IMR-90 (cell line): Measurements from ENCODE around the gene ZCCHC24. TPM values are rescaled to one million over a fixed set of nuclear protein-coding genes. Genes with fewer than 3 reads are reported as not detected.

Experiments
- ATAC-seq: fragments of 200-7000 bp; cut with Tn5 transposase; 2 replicates; pipeline ENCODE4 v1.9.1; 2020; ENCODE audit warnings: low read depth, mild to moderate bottlenecking, moderate library complexity
- BruUV-seq: library from RNA; stranded (reverse); fragments of 400-500 nt; replicated peaks from 2 replicates; lab custom pipeline; 2021; lab: Mats Ljungman, UMichigan
- CTCF ChIA-PET: fragments of 300-600 bp; formaldehyde crosslinking; extraction: SDS; loops from one replicate; lab custom pipeline; 2021; ENCODE audit warnings: antibody characterized with exemption; lab: Yijun Ruan, JAX
- POLR2A ChIA-PET: fragments of 300-600 bp; sonication (Branson Sonifier 250); formaldehyde crosslinking; loops from one replicate; lab custom pipeline; 2022; ENCODE audit warnings: antibody characterized with exemption; ENCODE audit not compliant: unreplicated experiment; lab: Charles Lee
- DNase-seq: peaks from one replicate; pipeline ENCODE4 v3.0.0; 2013
- H2AFZ ChIP-seq: replicated peaks from 2 replicates; pipeline ENCODE3; 2013; ENCODE audit warnings: low read length, mild to moderate bottlenecking; ENCODE audit not compliant: poor library complexity
- H2AK5ac ChIP-seq: 2 replicates; pipeline ENCODE4 v1.6.1; 2013; ENCODE audit warnings: low read depth, low read length, inconsistent platforms
- H2AK9ac ChIP-seq: replicated peaks from 2 replicates; pipeline ENCODE3; 2013; ENCODE audit warnings: mild to moderate bottlenecking, low read depth, low read length, moderate library complexity; ENCODE audit not compliant: poor library complexity
- H2BK120ac ChIP-seq: 2 replicates; pipeline ENCODE4 v1.6.1; 2013; ENCODE audit warnings: low read depth, low read length, inconsistent platforms
- H2BK15ac ChIP-seq: 3 replicates; pipeline ENCODE4 v1.6.1; 2013; ENCODE audit warnings: low read depth, low read length, inconsistent platforms
- H2BK20ac ChIP-seq: 2 replicates; pipeline ENCODE4 v1.6.1; 2013; ENCODE audit warnings: low read depth, mild to moderate bottlenecking, inconsistent platforms, low read length, moderate library complexity
- H2BK5ac ChIP-seq: 2 replicates; pipeline ENCODE4 v1.6.1; 2013; ENCODE audit warnings: mild to moderate bottlenecking, low read depth, low read length, inconsistent platforms; ENCODE audit not compliant: poor library complexity, severe bottlenecking
- H3K14ac ChIP-seq: replicated peaks from 2 replicates; pipeline ENCODE4 v1.6.1; 2013; ENCODE audit warnings: low read depth, low read length, inconsistent platforms
- H3K18ac ChIP-seq: 2 replicates; pipeline ENCODE4 v1.6.1; 2013; ENCODE audit warnings: low read depth, low read length, control low read depth
- H3K23ac ChIP-seq: 2 replicates; pipeline ENCODE4 v1.6.1; 2013; ENCODE audit warnings: low read depth, low read length, inconsistent platforms
- H3K27ac ChIP-seq: 2 replicates; pipeline ENCODE4 v1.5.1; 2013; ENCODE audit warnings: mild to moderate bottlenecking, control low read depth, low read length; ENCODE audit not compliant: insufficient read depth
- H3K27me3 ChIP-seq: 2 replicates; pipeline ENCODE4 v1.6.1; 2013; ENCODE audit warnings: low read length; ENCODE audit not compliant: control insufficient read depth, insufficient read depth
- H3K36me3 ChIP-seq: 2 replicates; pipeline ENCODE4 v1.6.1; 2013; ENCODE audit warnings: low read length, mixed read lengths; ENCODE audit not compliant: control insufficient read depth, insufficient read depth
- H3K4ac ChIP-seq: 2 replicates; pipeline ENCODE4 v1.6.1; 2013; ENCODE audit warnings: low read depth, low read length, inconsistent platforms
- H3K4me1 ChIP-seq: 2 replicates; pipeline ENCODE4 v1.6.1; 2013; ENCODE audit warnings: low read length, mixed read lengths; ENCODE audit not compliant: control insufficient read depth, insufficient read depth
- H3K4me2 ChIP-seq: 2 replicates; pipeline ENCODE4 v1.6.1; 2013; ENCODE audit warnings: low read depth, mild to moderate bottlenecking, control low read depth, low read length, moderate library complexity
- H3K4me3 ChIP-seq: 2 replicates; pipeline ENCODE4 v1.5.1; 2013; ENCODE audit warnings: low read depth, mild to moderate bottlenecking, control low read depth, low read length, moderate library complexity; ENCODE audit not compliant: insufficient read depth
- H3K56ac ChIP-seq: 2 replicates; pipeline ENCODE4 v1.6.1; 2013; ENCODE audit warnings: low read length, inconsistent platforms; ENCODE audit not compliant: insufficient read depth; ENCODE audit errors: extremely low read depth
- H3K79me1 ChIP-seq, 2 experiments: 2 replicates each; pipeline ENCODE4 v1.6.1; 2013; ENCODE audit warnings: low read length in 2 of 2, inconsistent platforms in 1 of 2, low read depth in 1 of 2
- H3K9ac ChIP-seq: 2 replicates; pipeline ENCODE4 v1.6.1; 2013; ENCODE audit warnings: low read depth, low read length, control low read depth
- H3K9me1 ChIP-seq: 2 replicates; pipeline ENCODE4 v1.6.1; 2013; ENCODE audit warnings: low read length, inconsistent platforms; ENCODE audit not compliant: insufficient read depth
- H3K9me3 ChIP-seq: 2 replicates; pipeline ENCODE4 v1.6.1; 2013; ENCODE audit warnings: low read length; ENCODE audit not compliant: control insufficient read depth, insufficient read depth
- H4K20me1 ChIP-seq: 2 replicates; pipeline ENCODE4 v1.6.1; 2013; ENCODE audit warnings: low read length, inconsistent platforms; ENCODE audit not compliant: insufficient read depth
- H4K5ac ChIP-seq: 2 replicates; pipeline ENCODE4 v1.6.1; 2013; ENCODE audit warnings: mild to moderate bottlenecking, low read depth, low read length, control low read depth
- H4K8ac ChIP-seq, 2 experiments: 2 replicates each; pipeline ENCODE4 v1.6.1; 2013; ENCODE audit warnings: low read depth in 2 of 2, low read length in 2 of 2, control low read depth in 1 of 2, inconsistent platforms in 1 of 2
- H4K91ac ChIP-seq: 2 replicates; pipeline ENCODE4 v1.6.1; 2013; ENCODE audit warnings: low read depth, low read length, inconsistent platforms; ENCODE audit not compliant: insufficient read depth
- BHLHE40 ChIP-seq: fragments of 150-350 bp; IDR thresholded peaks from 2 replicates; pipeline ENCODE4 v1.6.1; 2016; ENCODE audit warnings: mild to moderate bottlenecking, low read depth, low read length
- CEBPB ChIP-seq: IDR thresholded peaks from 2 replicates; pipeline ENCODE4 v1.6.1; 2012; ENCODE audit warnings: low read depth, low read length, improper control_type of control experiment
- CHD1 ChIP-seq: IDR thresholded peaks from 2 replicates; pipeline ENCODE4 v1.6.1; 2012; ENCODE audit warnings: low read depth, low read length, improper control_type of control experiment
- CTCF ChIP-seq: conservative IDR thresholded peaks from 2 replicates; pipeline ENCODE4 v1.5.1; 2012; ENCODE audit warnings: mild to moderate bottlenecking, low read depth, low read length, improper control_type of control experiment
- ELK1 ChIP-seq: fragments of 150-350 bp; IDR thresholded peaks from 2 replicates; pipeline ENCODE4 v1.6.1; 2016; ENCODE audit warnings: low read depth, mild to moderate bottlenecking, low read length, moderate library complexity, borderline replicate concordance
- MAFK ChIP-seq: IDR thresholded peaks from 2 replicates; pipeline ENCODE4 v1.6.1; 2012; ENCODE audit warnings: low read depth, low read length, improper control_type of control experiment
- MAZ ChIP-seq: IDR thresholded peaks from 2 replicates; pipeline ENCODE4 v1.6.1; 2012; ENCODE audit warnings: low read depth, mild to moderate bottlenecking, low read length, improper control_type of control experiment, moderate library complexity, borderline replicate concordance
- MXI1 ChIP-seq: IDR thresholded peaks from 2 replicates; pipeline ENCODE4 v1.6.1; 2012; ENCODE audit warnings: low read depth, mild to moderate bottlenecking, low read length, moderate library complexity, borderline replicate concordance
- NFE2L2 ChIP-seq: fragments of 150-350 bp; IDR thresholded peaks from 2 replicates; pipeline ENCODE4 v1.6.1; 2016; ENCODE audit warnings: low read depth, mild to moderate bottlenecking, low read length
- POLR2A ChIP-seq: IDR thresholded peaks from 2 replicates; pipeline ENCODE4 v1.6.1; 2012; ENCODE audit warnings: mild to moderate bottlenecking, low read depth, low read length
- RAD21 ChIP-seq: IDR thresholded peaks from 2 replicates; pipeline ENCODE4 v1.6.1; 2012; ENCODE audit warnings: low read length, improper control_type of control experiment
- RCOR1 ChIP-seq: IDR thresholded peaks from 2 replicates; pipeline ENCODE4 v1.6.1; 2012; ENCODE audit warnings: mild to moderate bottlenecking, low read length, improper control_type of control experiment; ENCODE audit not compliant: insufficient replicate concordance
- RFX5 ChIP-seq: IDR thresholded peaks from 2 replicates; pipeline ENCODE4 v1.8.0; 2012; ENCODE audit warnings: low read depth, mild to moderate bottlenecking, low read length, moderate library complexity
- USF2 ChIP-seq: fragments of 150-350 bp; IDR thresholded peaks from 2 replicates; pipeline ENCODE4 v1.6.1; 2017; ENCODE audit warnings: mild to moderate bottlenecking, antibody characterized with exemption, low read length, low read depth
- WGBS, 2 experiments: methylation state at CpG; one replicate each; pipeline versions ENCODE4 v1.1.5 to v1.1.7; 2013; ENCODE audit warnings: missing lambda C conversion rate in 2 of 2; ENCODE audit not compliant: insufficient read length in 1 of 2; ENCODE audit errors: extremely low coverage in 2 of 2; 5-methylcytosine and 5-hydroxymethylcytosine counted together
- dilution Hi-C: fragments of 300-500 bp; cut with HindIII; formaldehyde crosslinking; loops from one replicate; pipeline ENCODE4 v1.14.3; 2018; ENCODE audit warnings: low sequenced_read_pairs; ENCODE audit not compliant: unreplicated experiment
- in situ Hi-C: fragments of 300-500 bp; cut with MboI; formaldehyde crosslinking; loops from 3 replicates; pipeline ENCODE4 v1.14.3; 2019; ENCODE audit warnings: low sequenced_read_pairs, inconsistent platforms, mixed read lengths
- intact Hi-C: fragments of 100-400 bp; cut with micrococcal nuclease; formaldehyde crosslinking; loops from 2 replicates; pipeline ENCODE4 v1.10.0; 2022
- polyA plus RNA-seq, 3 experiments: library from polyadenylated mRNA; depleted of rRNA; stranded (reverse); fragments of >200 nt; gene quantifications; 2 replicates each; pipeline ENCODE4 v1.2.3, GENCODE V29; 2012; ENCODE audit warnings: low replicate concordance in 1 of 3
- total RNA-seq: library from RNA; depleted of rRNA; stranded (reverse); fragments of >200 nt; gene quantifications from 2 replicates; pipeline ENCODE4 v1.2.3, GENCODE V29; 2012

The ZCCHC24 gene
- total and polyA plus RNA-seq, 2 of the 4 experiments (the other 2 are of a cell fraction), result 15.1 to 25.9 TPM

DNA sequence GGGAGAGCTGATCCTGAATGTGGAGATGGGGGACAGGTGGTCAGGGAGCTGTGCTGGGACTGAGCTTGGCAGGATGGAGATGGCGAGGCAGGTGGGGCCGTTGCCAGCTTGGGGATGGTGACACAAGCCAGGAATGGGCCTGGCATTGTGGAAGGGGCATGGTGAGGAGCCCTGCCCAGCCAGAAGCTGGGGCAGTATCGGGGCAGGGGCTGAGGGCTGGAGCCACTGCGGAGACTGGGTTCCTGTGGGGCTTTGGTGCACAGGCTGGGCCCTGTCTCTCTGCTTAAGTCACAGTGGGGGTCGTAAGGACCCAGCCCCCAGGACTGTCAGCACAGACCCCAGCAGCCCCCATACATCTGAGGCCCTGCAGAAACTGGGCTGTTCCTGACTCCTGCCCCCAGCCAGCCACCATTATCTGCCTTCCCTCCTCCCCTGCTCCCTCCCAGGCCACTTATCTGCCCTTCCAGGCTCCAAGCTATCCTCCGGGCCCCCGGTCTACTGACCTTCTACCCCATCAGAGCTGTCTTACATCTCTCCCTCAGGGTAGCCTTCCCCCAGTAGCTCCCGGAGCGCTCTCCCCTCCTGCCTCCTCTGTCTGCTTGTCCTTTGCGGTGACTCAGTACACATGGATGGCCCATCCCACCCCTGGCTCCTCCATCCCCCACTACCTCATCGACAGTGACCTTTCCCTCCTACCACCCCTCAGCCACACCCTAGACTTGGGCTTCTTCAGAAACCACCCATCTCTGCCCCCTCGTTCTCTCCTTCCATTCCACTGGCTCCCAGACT is 54.0 kb downstream of the ZCCHC24 start:
- POLR2A ChIA-PET, result no interaction called here
- no peak for DNase-seq

More for the DNA sequence above, 54.0 kb downstream of the ZCCHC24 start:
- Histone ChIP-seq H3K23ac (no peak overlapping the region), H3K9ac (no peak overlapping the region), H2AFZ (no peak overlapping the region), H3K27me3 (no peaks in the 10 kb centered on the region), H2AK5ac (0 out of 2 replicates have a peak overlapping the region, but pooled peaks have one; percentile 16), H4K8ac (no peak overlapping the region), H3K27ac (no peak overlapping the region), H2AK9ac (peak overlapping the region; percentile 74), H3K9me3 (no peaks in the 10 kb centered on the region), H2BK15ac (no peak overlapping the region), H3K18ac (no peak overlapping the region), H3K79me1 (peaks cover 34 to 46% of the 10 kb centered on the region in 2 experiments), H2BK5ac (no peak overlapping the region), H4K91ac (no peak overlapping the region), H2BK20ac (no peak overlapping the region), H3K36me3 (peaks cover 67% of the 10 kb centered on the region), H3K4me1 (no peaks in the 10 kb centered on the region; the same call in 1 of the 2 replicates), H2BK120ac (no peak overlapping the region), H3K9me1 (peaks cover 8% of the 10 kb centered on the region; the same call in 1 of the 2 replicates), H3K4ac (0 out of 2 replicates have a peak overlapping the region, but pooled peaks have one; percentile 9), H3K14ac (no peak overlapping the region), H4K20me1 (0 out of 2 replicates have a peak, but pooled peaks cover 3% of the 10 kb centered on the region), H3K56ac (no peak overlapping the region), H3K4me3 (no peak overlapping the region), H3K4me2 (no peak overlapping the region), H4K5ac (no peak overlapping the region)
- TF ChIP-seq MXI1 (no peak), RFX5 (no peak), MAFK (no peak), CTCF (no peak), RAD21 (no peak), RCOR1 (no peak), POLR2A (no peak), MAZ (no peak), NFE2L2 (no peak), BHLHE40 (no peak), ELK1 (no peak), CHD1 (no peak), USF2 (no peak), CEBPB (no peak)
- intact Hi-C loops, result no loop called here
- peak; percentile 40 for ATAC-seq
- CTCF ChIA-PET, result interaction anchor here (0.6 kb wide), 1 partner anchor 1013 kb away, joined by 3 read pairs; no protein-coding TSS in a partner anchor
- dilution Hi-C loops, result no loop called here
- in situ Hi-C loops, result loop anchor here (25.0 kb wide), 1 partner anchor 96 kb away; no protein-coding TSS in a partner anchor
- WGBS, 2 experiments, result 88% methylated on average over 9 of the region's 12 CpGs; no CpG with 5 or more reads in 1 of the 2 experiments
- no TSS peak for BruUV-seq
